H1 (cell line): ENCODE measurements around the gene SERGEF. TPM values are rescaled to one million over a fixed set of nuclear protein-coding genes. Genes with fewer than 3 reads are reported as not detected.

Experiments used
- CTCF ChIA-PET: fragments of 300-600 bp; sonication (Branson Sonifier 250); formaldehyde crosslinking; loops from one replicate; lab custom pipeline; 2021; ENCODE audit not compliant: partially characterized antibody; lab: Charles Lee
- POLR2A ChIA-PET: fragments of 300-600 bp; sonication (Branson Sonifier 250); formaldehyde crosslinking; loops from one replicate; lab custom pipeline; 2021; ENCODE audit warnings: inconsistent platforms; ENCODE audit not compliant: partially characterized antibody; lab: Charles Lee
- DNase-seq, 2 experiments: peaks; one replicate each; pipeline versions ENCODE4 v3.0.0 to v3.0.0-alpha.2; 2010 to 2022; ENCODE audit warnings: low spot score in 2 of 2, low read depth in 1 of 2, mixed read lengths in 1 of 2
- FAIRE-seq: peaks from 2 replicates; lab custom pipeline; 2011; peaks lifted over from hg19 to GRCh38; lab: Jason Lieb, UNC
- H2AFZ ChIP-seq: 2 replicates; pipeline ENCODE4 v1.8.1; 2012; ENCODE audit warnings: low read length, inconsistent platforms
- H2AK5ac ChIP-seq: 2 replicates; pipeline ENCODE4 v1.6.1; 2013; ENCODE audit warnings: low read depth, low read length
- H2BK120ac ChIP-seq: replicated peaks from 2 replicates; pipeline ENCODE3; 2013; ENCODE audit warnings: low read depth, low read length, inconsistent platforms
- H2BK12ac ChIP-seq: 2 replicates; pipeline ENCODE4 v1.6.1; 2013; ENCODE audit warnings: low read depth, low read length
- H2BK15ac ChIP-seq: 2 replicates; pipeline ENCODE4 v1.6.1; 2013; ENCODE audit warnings: low read length
- H2BK20ac ChIP-seq: 2 replicates; pipeline ENCODE4 v1.6.1; 2013; ENCODE audit warnings: low read length
- H2BK5ac ChIP-seq: 2 replicates; pipeline ENCODE4 v1.6.1; 2013; ENCODE audit warnings: low read depth, low read length
- H3K14ac ChIP-seq: 2 replicates; pipeline ENCODE4 v1.6.1; 2013; ENCODE audit warnings: inconsistent platforms; ENCODE audit not compliant: insufficient read length
- H3K18ac ChIP-seq: 2 replicates; pipeline ENCODE4 v1.6.1; 2013; ENCODE audit warnings: low read length; ENCODE audit errors: extremely low read depth
- H3K23ac ChIP-seq: 2 replicates; pipeline ENCODE4 v1.6.1; 2013; ENCODE audit warnings: inconsistent platforms; ENCODE audit not compliant: insufficient read length
- H3K23me2 ChIP-seq: 2 replicates; pipeline ENCODE4 v1.6.1; 2013; ENCODE audit warnings: low read depth, low read length
- H3K27ac ChIP-seq: 2 replicates; pipeline ENCODE4 v1.6.1; 2011; ENCODE audit warnings: low read depth, low read length, inconsistent platforms
- H3K27me3 ChIP-seq, 4 experiments: replicated peaks in 1 of 4; 1 replicate in 1 of 4; 2 replicates in 3 of 4; pipeline versions ENCODE4 v1.6.1 to v1.8.1; 2011 to 2013; ENCODE audit warnings: low read length in 3 of 4, mild to moderate bottlenecking in 3 of 4, inconsistent platforms in 2 of 4, mixed read lengths in 2 of 4, moderate library complexity in 1 of 4; ENCODE audit not compliant: control insufficient read depth in 3 of 4, insufficient read depth in 3 of 4; ENCODE audit errors: extremely low read depth in 1 of 4
- H3K36me3 ChIP-seq, 4 experiments: 2 replicates each; pipeline versions ENCODE4 v1.6.1 to v1.8.1; 2011 to 2013; ENCODE audit warnings: mild to moderate bottlenecking in 4 of 4, low read length in 3 of 4, moderate library complexity in 2 of 4, control low read depth in 1 of 4, inconsistent platforms in 1 of 4; ENCODE audit not compliant: insufficient read depth in 4 of 4, control insufficient read depth in 2 of 4
- H3K4ac ChIP-seq: replicated peaks from 2 replicates; pipeline ENCODE3; 2013; ENCODE audit warnings: low read length, low read depth, mixed read lengths, inconsistent platforms; ENCODE audit not compliant: insufficient read length
- H3K4me1 ChIP-seq, 4 experiments: replicated peaks in 1 of 4; 1 replicate in 1 of 4; 2 replicates in 3 of 4; pipeline versions ENCODE4 v1.6.1 to v1.8.1; 2011 to 2013; ENCODE audit warnings: low read length in 3 of 4, inconsistent platforms in 2 of 4, mixed read lengths in 1 of 4; ENCODE audit not compliant: insufficient read depth in 4 of 4, control insufficient read depth in 3 of 4
- H3K4me2 ChIP-seq, 2 experiments: 2 replicates each; pipeline versions ENCODE4 v1.6.1 to v1.8.1; 2011 to 2013; ENCODE audit warnings: low read depth in 2 of 2, low read length in 2 of 2, control low read depth in 1 of 2, inconsistent platforms in 1 of 2, mild to moderate bottlenecking in 1 of 2; ENCODE audit not compliant: insufficient read depth in 1 of 2
- H3K4me3 ChIP-seq, 4 experiments: fragments of 200-600, 300-600 bp in 1 of 4; sonication (generic), shearing (Covaris generic), sonication (Bioruptor Twin) in 1 of 4; 2 replicates each; pipeline versions ENCODE4 v1.5.1 to v1.8.1; 2011 to 2016; ENCODE audit warnings: low read length in 4 of 4, low read depth in 3 of 4, control low read depth in 2 of 4, inconsistent platforms in 2 of 4, mild to moderate bottlenecking in 2 of 4, mixed read lengths in 1 of 4, moderate library complexity in 1 of 4; ENCODE audit not compliant: insufficient read depth in 2 of 4; ENCODE audit errors: extremely low read depth in 1 of 4
- H3K56ac ChIP-seq: replicated peaks from 2 replicates; pipeline ENCODE3; 2013; ENCODE audit warnings: low read depth, mild to moderate bottlenecking, mixed read lengths, low read length, inconsistent platforms; ENCODE audit not compliant: insufficient read length
- H3K79me1 ChIP-seq: 2 replicates; pipeline ENCODE4 v1.6.1; 2013; ENCODE audit warnings: low read depth, low read length, control low read depth
- H3K79me2 ChIP-seq, 2 experiments: 2 replicates each; pipeline versions ENCODE4 v1.6.1 to v1.8.1; 2012 to 2013; ENCODE audit warnings: low read length in 2 of 2, mild to moderate bottlenecking in 2 of 2, inconsistent platforms in 1 of 2; ENCODE audit not compliant: insufficient read depth in 2 of 2, control insufficient read depth in 1 of 2
- H3K9ac ChIP-seq, 4 experiments: replicated peaks in 1 of 4; 1 replicate in 1 of 4; 2 replicates in 3 of 4; pipeline versions ENCODE4 v1.6.1 to v1.8.1; 2011 to 2013; ENCODE audit warnings: low read depth in 3 of 4, low read length in 3 of 4, control low read depth in 2 of 4, mild to moderate bottlenecking in 2 of 4, moderate library complexity in 2 of 4, inconsistent platforms in 1 of 4; ENCODE audit errors: extremely low read depth in 1 of 4
- H3K9me3 ChIP-seq, 2 experiments: 2 replicates each; pipeline versions ENCODE4 v1.6.1 to v1.8.1; 2012 to 2013; ENCODE audit warnings: mild to moderate bottlenecking in 2 of 2, moderate library complexity in 2 of 2, control low read depth in 1 of 2, inconsistent platforms in 1 of 2, low read depth in 1 of 2, low read length in 1 of 2, mixed read lengths in 1 of 2; ENCODE audit not compliant: insufficient read depth in 2 of 2
- H4K20me1 ChIP-seq, 2 experiments: replicated peaks in 1 of 2; 2 replicates each; pipeline versions ENCODE3 to v1.8.1; 2011 to 2013; ENCODE audit warnings: inconsistent platforms in 2 of 2, low read length in 2 of 2, mild to moderate bottlenecking in 1 of 2; ENCODE audit not compliant: insufficient read depth in 2 of 2, control insufficient read depth in 1 of 2
- H4K5ac ChIP-seq: 2 replicates; pipeline ENCODE4 v1.6.1; 2013; ENCODE audit warnings: low read length, low read depth, mixed read lengths, inconsistent platforms; ENCODE audit not compliant: insufficient read length
- H4K8ac ChIP-seq: 2 replicates; pipeline ENCODE4 v1.8.0; 2013; ENCODE audit warnings: mild to moderate bottlenecking, moderate library complexity, low read length, inconsistent platforms; ENCODE audit not compliant: insufficient read depth; ENCODE audit errors: extremely low read depth
- H4K91ac ChIP-seq: replicated peaks from 2 replicates; pipeline ENCODE3; 2013; ENCODE audit warnings: low read length, mixed read lengths, inconsistent platforms; ENCODE audit not compliant: insufficient read length
- BCL11A ChIP-seq, 2 experiments: IDR thresholded peaks; one replicate each; pipeline ENCODE4 v1.6.1; 2011; ENCODE audit warnings: low read depth in 2 of 2, low read length in 2 of 2, mild to moderate bottlenecking in 2 of 2
- BRCA1 ChIP-seq: IDR thresholded peaks from 2 replicates; pipeline ENCODE4 v1.6.1; 2012; ENCODE audit warnings: low read depth, low read length, improper control_type of control experiment
- CHD2 ChIP-seq: IDR thresholded peaks from 2 replicates; pipeline ENCODE4 v1.6.1; 2012; ENCODE audit warnings: low read length, improper control_type of control experiment
- EP300 ChIP-seq, 2 experiments: IDR thresholded peaks; 1 replicate in 1 of 2; 2 replicates in 1 of 2; pipeline ENCODE4 v1.6.1; 2011 to 2012; ENCODE audit warnings: low read depth in 2 of 2, low read length in 2 of 2, mild to moderate bottlenecking in 2 of 2, borderline replicate concordance in 1 of 2, inconsistent platforms in 1 of 2, moderate library complexity in 1 of 2
- GTF2F1 ChIP-seq: IDR thresholded peaks from 2 replicates; pipeline ENCODE4 v1.6.1; 2012; ENCODE audit warnings: low read depth, low read length, improper control_type of control experiment, borderline replicate concordance
- KDM5A ChIP-seq: fragments of 200-600 bp; IDR thresholded peaks from 2 replicates; pipeline ENCODE4 v1.7.1; 2012; ENCODE audit warnings: mild to moderate bottlenecking, low read length, inconsistent platforms, mixed read lengths
- PHF8 ChIP-seq: fragments of 200-600 bp; sonication (generic); conservative IDR thresholded peaks from 2 replicates; pipeline ENCODE4 v1.7.1; 2012; ENCODE audit warnings: low read depth, mild to moderate bottlenecking, inconsistent platforms, low read length, moderate library complexity
- RAD21 ChIP-seq, 2 experiments: IDR thresholded peaks in 1 of 2; conservative IDR thresholded peaks in 1 of 2; 2 replicates each; pipeline ENCODE4 v1.6.1; 2011; ENCODE audit warnings: low read depth in 2 of 2, low read length in 2 of 2, improper control_type of control experiment in 1 of 2, inconsistent platforms in 1 of 2, mild to moderate bottlenecking in 1 of 2, moderate library complexity in 1 of 2
- RBBP5 ChIP-seq: IDR thresholded peaks from 2 replicates; pipeline ENCODE4 v1.7.1; 2012; ENCODE audit warnings: low read depth, mild to moderate bottlenecking, inconsistent platforms, low read length, moderate library complexity, borderline replicate concordance
- TBP ChIP-seq: IDR thresholded peaks from 2 replicates; pipeline ENCODE4 v1.6.1; 2011; ENCODE audit warnings: low read depth, low read length, improper control_type of control experiment
- WGBS, 2 experiments: shearing (Covaris generic) in 1 of 2; methylation state at CpG; one replicate each; pipeline versions ENCODE4 v1.1.6 to v1.1.7; 2013 to 2015; ENCODE audit warnings: low lambda C conversion rate in 2 of 2, mixed read lengths in 2 of 2, inconsistent platforms in 1 of 2, low coverage in 1 of 2, missing lambda C conversion rate in 1 of 2; ENCODE audit not compliant: insufficient replicate concordance in 2 of 2, insufficient coverage in 1 of 2, insufficient read length in 1 of 2; ENCODE audit errors: extremely low coverage in 1 of 2, missing lambda C conversion rate in 1 of 2; 5-methylcytosine and 5-hydroxymethylcytosine counted together
- polyA plus RNA-seq, 7 experiments: library from polyadenylated mRNA; depleted of rRNA in 3 of 7; stranded (reverse) in 5 of 7; unstranded in 2 of 7; fragments of >200 nt in 5 of 7; fragments of 200-250 nt in 2 of 7; gene quantifications; 1 replicate in 5 of 7; 2 replicates in 1 of 7; 4 replicates in 1 of 7; pipeline versions ENCODE4 v1.2.1 to v1.2.3, GENCODE V29; 2011 to 2013; ENCODE audit warnings: missing spikeins in 2 of 7, mixed read lengths in 2 of 7
- total RNA-seq: library from RNA; stranded (reverse); fragmentation: NEBNext Ultra II Directional; extraction: Animal tissue kit (Norgen Biotek cat#: 25700); gene quantifications from 2 replicates; pipeline ENCODE4 v1.2.1, GENCODE V29; 2021
- TF ChIP-seq, protein P1 (sequence below): IDR thresholded peaks from 2 replicates; pipeline ENCODE4 v1.6.1; 2012; ENCODE audit warnings: low read length, inconsistent platforms

SERGEF gene
- total and polyA plus RNA-seq, 2 of the 8 experiments (the other 6 are each of a cell fraction or from before 2014, with no cell fraction given): 16.6 to 28.8 TPM

DNA sequence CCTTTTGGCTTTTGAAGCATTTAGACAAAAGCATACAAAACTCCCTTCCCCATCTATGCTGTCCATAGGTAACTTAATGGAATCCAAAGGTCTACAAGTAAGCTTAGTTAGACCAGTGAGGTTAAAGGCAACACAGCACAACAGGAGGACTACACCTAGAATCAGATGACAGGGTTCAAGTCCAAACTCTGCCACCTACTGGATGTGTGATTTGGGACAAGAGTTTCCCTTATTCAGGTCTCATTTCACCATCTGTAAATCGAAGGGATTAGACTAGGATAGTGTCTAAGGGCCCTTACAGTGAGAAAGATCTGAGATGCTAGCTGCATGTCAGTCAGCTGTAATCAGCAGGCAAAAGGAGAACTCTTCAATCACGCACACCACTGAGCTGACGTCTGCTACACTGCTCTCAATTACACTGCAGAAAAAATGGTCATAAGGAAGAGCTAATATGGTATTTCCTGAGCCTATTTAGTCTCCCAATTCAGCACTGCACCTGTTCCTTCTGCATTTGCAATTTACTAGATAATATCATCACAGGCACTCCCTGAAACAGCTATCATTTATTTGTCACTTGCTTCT, 82.2 kb downstream of the SERGEF start:
- Histone ChIP-seq H3K79me1 (no peaks in the 10 kb centered on the region), H3K27me3 (no peaks in the 10 kb centered on the region), H3K56ac (no peak overlapping the region), H4K5ac (no peak overlapping the region), H3K27ac (no peak overlapping the region), H3K9ac (no peak overlapping the region), H3K18ac (no peak overlapping the region), H3K4me3 (no peak overlapping the region), H2BK120ac (no peak overlapping the region), H3K4me2 (no peak overlapping the region), H3K23ac (no peak overlapping the region), H3K36me3 (no peaks in the 10 kb centered on the region), H2AK5ac (no peak overlapping the region), H2BK15ac (no peak overlapping the region), H2BK12ac (0 out of 2 replicates have a peak overlapping the region, but pooled peaks have one; percentile 27), H2BK20ac (no peak overlapping the region), H3K79me2 (no peaks in the 10 kb centered on the region), H4K91ac (no peak overlapping the region), H4K20me1 (no peaks in the 10 kb centered on the region), H3K14ac (no peak overlapping the region), H3K4me1 (peaks cover 0 to 8% (median 2%) of the 10 kb centered on the region in 4 experiments; a peak in 2 of 7 replicates), H4K8ac (no peak overlapping the region), H3K23me2 (no peaks in the 10 kb centered on the region), H2AFZ (no peak overlapping the region), H3K9me3 (no peaks in the 10 kb centered on the region), H3K4ac (no peak overlapping the region), H2BK5ac (no peak overlapping the region)
- DNase-seq (no peak), FAIRE-seq (peak; percentile 69)
- CTCF ChIA-PET: interaction anchor here (0.8 to 6.0 kb wide), 26 partner anchors 12 to 241 kb away, joined by 3 to 62 read pairs (median 6); no protein-coding TSS in a partner anchor
- WGBS, 2 experiments: 92% methylated on average over 3 of the region's 3 CpGs; no CpG with 5 or more reads in 1 of the 2 experiments
- POLR2A ChIA-PET: interaction anchor here (1.2 kb wide), 1 partner anchor 12 kb away, joined by 4 read pairs; no protein-coding TSS in a partner anchor
- TF ChIP-seq RAD21 (IDR thresholded peaks at IDR 0.05 in 1 of 2, conservative IDR thresholded peaks at IDR 0.05 in 1 of 2; ENCODE audit: low read depth in 2 of 2, low read length in 2 of 2) (peak; percentile 10 to 38; a peak in 2 of 4 replicates), RBBP5 (no peak), CHD2 (no peak), KDM5A (no peak), GTF2F1 (no peak), BRCA1 (no peak), BCL11A (IDR thresholded peaks at IDR 0.05; ENCODE audit: low read depth in 2 of 2, low read length in 2 of 2) (no peak), PHF8 (no peak), EP300 (IDR thresholded peaks at IDR 0.05; ENCODE audit: borderline replicate concordance in 1 of 2, low read depth in 2 of 2, low read length in 2 of 2) (no peak), TBP (no peak)
- TF ChIP-seq, protein P1, sequence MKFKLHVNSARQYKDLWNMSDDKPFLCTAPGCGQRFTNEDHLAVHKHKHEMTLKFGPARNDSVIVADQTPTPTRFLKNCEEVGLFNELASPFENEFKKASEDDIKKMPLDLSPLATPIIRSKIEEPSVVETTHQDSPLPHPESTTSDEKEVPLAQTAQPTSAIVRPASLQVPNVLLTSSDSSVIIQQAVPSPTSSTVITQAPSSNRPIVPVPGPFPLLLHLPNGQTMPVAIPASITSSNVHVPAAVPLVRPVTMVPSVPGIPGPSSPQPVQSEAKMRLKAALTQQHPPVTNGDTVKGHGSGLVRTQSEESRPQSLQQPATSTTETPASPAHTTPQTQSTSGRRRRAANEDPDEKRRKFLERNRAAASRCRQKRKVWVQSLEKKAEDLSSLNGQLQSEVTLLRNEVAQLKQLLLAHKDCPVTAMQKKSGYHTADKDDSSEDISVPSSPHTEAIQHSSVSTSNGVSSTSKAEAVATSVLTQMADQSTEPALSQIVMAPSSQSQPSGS: no peak
